ENCODE results near the gene ACTMAP. TPM values are rescaled to one million over a fixed set of nuclear protein-coding genes. Genes with fewer than 3 reads are reported as not detected.

ACTMAP gene
- total and polyA plus RNA-seq, 2 of the 8 experiments (the other 6 are each of a cell fraction or from before 2014, with no cell fraction given) = 24.1 to 26.5 TPM

- no peak overlapping the region for H4K91ac ChIP-seq (replicated peaks; ENCODE audit: insufficient read length, low read length)
- H4K8ac ChIP-seq (ENCODE audit: extremely low read depth, insufficient read depth, low read length) = no peak overlapping the region; the same call in 1 of the 2 replicates
- no peak overlapping the region for H3K27ac ChIP-seq (ENCODE audit: low read depth, low read length)
- no peak overlapping the region for H3K23ac ChIP-seq (ENCODE audit: insufficient read length)
- no peak overlapping the region for H3K4ac ChIP-seq (replicated peaks; ENCODE audit: insufficient read length, low read depth, low read length)
- WGBS, 2 experiments (ENCODE audit: extremely low coverage in 1 of 2, insufficient coverage in 1 of 2, insufficient read length in 1 of 2, insufficient replicate concordance in 2 of 2, low coverage in 1 of 2, low lambda C conversion rate in 2 of 2, missing lambda C conversion rate in 1 of 2) = 75% methylated on average over 7 of the region's 7 CpGs; no CpG with 5 or more reads in 1 of the 2 experiments
- H2AK5ac ChIP-seq (ENCODE audit: low read depth, low read length) = no peak overlapping the region
- H4K5ac ChIP-seq (ENCODE audit: insufficient read length, low read depth, low read length) = no peak overlapping the region
- no peak overlapping the region for H2BK15ac ChIP-seq (ENCODE audit: low read length)
- H3K4me3 ChIP-seq (ENCODE audit: extremely low read depth in 1 of 4, insufficient read depth in 2 of 4, low read depth in 3 of 4, low read length in 4 of 4) = no peak overlapping the region
- no peaks in the 10 kb centered on the region for H3K9me3 ChIP-seq (ENCODE audit: insufficient read depth in 2 of 2, low read depth in 1 of 2, low read length in 1 of 2)
- no peaks in the 10 kb centered on the region for H4K20me1 ChIP-seq (replicated peaks in 1 of 2; ENCODE audit: control insufficient read depth in 1 of 2, insufficient read depth in 2 of 2, low read length in 2 of 2)
- POLR2A ChIA-PET (ENCODE audit: partially characterized antibody) = interaction anchor here (1.1 to 17.9 kb wide), 6 partner anchors 9 to 26 kb away, joined by 4 to 399 read pairs (median 28); partner anchors contain the start of genes ACTMAP, EGLN2 and SNRPA
- CTCF ChIA-PET (ENCODE audit: partially characterized antibody) = interaction anchor here (3.9 kb wide), 1 partner anchor 21 kb away, joined by 29 read pairs; the partner anchor contains the start of gene EGLN2
- H2AFZ ChIP-seq (ENCODE audit: low read length) = no peak overlapping the region
- no peak overlapping the region for H3K56ac ChIP-seq (replicated peaks; ENCODE audit: insufficient read length, low read depth, low read length)
- no peaks in the 10 kb centered on the region for H3K27me3 ChIP-seq (replicated peaks in 1 of 4; ENCODE audit: control insufficient read depth in 3 of 4, extremely low read depth in 1 of 4, insufficient read depth in 3 of 4, low read length in 3 of 4)
- no peaks in the 10 kb centered on the region for H3K79me1 ChIP-seq (ENCODE audit: low read depth, low read length)
- no peak overlapping the region for H2BK120ac ChIP-seq (replicated peaks; ENCODE audit: low read depth, low read length)
- H3K4me1 ChIP-seq (replicated peaks in 1 of 4; ENCODE audit: control insufficient read depth in 3 of 4, insufficient read depth in 4 of 4, low read length in 3 of 4) = peaks cover 0 to 14% (median 6%) of the 10 kb centered on the region in 4 experiments; a peak in 6 of 7 replicates
- H3K23me2 ChIP-seq (ENCODE audit: low read depth, low read length) = peaks cover 8% of the 10 kb centered on the region; the same call in 1 of the 2 replicates
- peak overlapping the region; percentile 94 to 96; a peak in 1 of 4 replicates for H3K4me2 ChIP-seq (ENCODE audit: insufficient read depth in 1 of 2, low read depth in 2 of 2, low read length in 2 of 2)
- H3K14ac ChIP-seq (ENCODE audit: insufficient read length) = no peak overlapping the region
- H3K36me3 ChIP-seq (ENCODE audit: control insufficient read depth in 2 of 4, insufficient read depth in 4 of 4, low read length in 3 of 4) = no peaks in the 10 kb centered on the region
- no peak for DNase-seq (ENCODE audit: low read depth in 1 of 2, low spot score in 2 of 2)
- FAIRE-seq = no peak
- H2BK5ac ChIP-seq (ENCODE audit: low read depth, low read length) = 0 out of 2 replicates have a peak overlapping the region, but pooled peaks have one; percentile 97
- no peak overlapping the region for H3K9ac ChIP-seq (replicated peaks in 1 of 4; ENCODE audit: extremely low read depth in 1 of 4, low read depth in 3 of 4, low read length in 3 of 4)
- no peak overlapping the region for H2BK12ac ChIP-seq (ENCODE audit: low read depth, low read length)
- no peak overlapping the region for H3K18ac ChIP-seq (ENCODE audit: extremely low read depth, low read length)
- no peaks in the 10 kb centered on the region for H3K79me2 ChIP-seq (ENCODE audit: control insufficient read depth in 1 of 2, insufficient read depth in 2 of 2, low read length in 2 of 2)
- no peak overlapping the region for H2BK20ac ChIP-seq (ENCODE audit: low read length)
- no peak for TF ChIP-seq NANOG (IDR thresholded peaks at IDR 0.05; ENCODE audit: insufficient read depth, low read depth, low read length, poor library complexity, severe bottlenecking)
- TF ChIP-seq KDM4A (IDR thresholded peaks at IDR 0.05; ENCODE audit: low read depth, low read length, severe bottlenecking) = no peak
- no peak for TF ChIP-seq POLR2AphosphoS5 (IDR thresholded peaks at IDR 0.05; ENCODE audit: low read depth, low read length)
- TF ChIP-seq ASH2L (IDR thresholded peaks at IDR 0.05; ENCODE audit: low read length) = no peak
- no peak for TF ChIP-seq SUZ12 (IDR thresholded peaks at IDR 0.05; ENCODE audit: low read length)
- no peak for TF ChIP-seq POU5F1 (IDR thresholded peaks at IDR 0.05; ENCODE audit: low read depth, low read length)
- TF ChIP-seq ATF2 (IDR thresholded peaks at IDR 0.05; ENCODE audit: low read length) = no peak
- no peak for TF ChIP-seq MAX (IDR thresholded peaks at IDR 0.05)
- no peak for TF ChIP-seq RXRA (IDR thresholded peaks at IDR 0.05; ENCODE audit: insufficient read depth, low read depth, low read length)
- no peak for TF ChIP-seq RBBP5 (IDR thresholded peaks at IDR 0.05; ENCODE audit: borderline replicate concordance, low read depth, low read length)
- no peak for TF ChIP-seq MAFK (IDR thresholded peaks at IDR 0.05; ENCODE audit: low read depth, low read length)
- no peak for TF ChIP-seq CBX5 (IDR thresholded peaks at IDR 0.05; ENCODE audit: low read depth, low read length)
These were observed 26.1 kb upstream of the ACTMAP start for GRCh38 chr19:40776364-40776763.

Measured in H1 (cell line).